Measurements from ENCODE around the gene IL1F10.

DNA sequence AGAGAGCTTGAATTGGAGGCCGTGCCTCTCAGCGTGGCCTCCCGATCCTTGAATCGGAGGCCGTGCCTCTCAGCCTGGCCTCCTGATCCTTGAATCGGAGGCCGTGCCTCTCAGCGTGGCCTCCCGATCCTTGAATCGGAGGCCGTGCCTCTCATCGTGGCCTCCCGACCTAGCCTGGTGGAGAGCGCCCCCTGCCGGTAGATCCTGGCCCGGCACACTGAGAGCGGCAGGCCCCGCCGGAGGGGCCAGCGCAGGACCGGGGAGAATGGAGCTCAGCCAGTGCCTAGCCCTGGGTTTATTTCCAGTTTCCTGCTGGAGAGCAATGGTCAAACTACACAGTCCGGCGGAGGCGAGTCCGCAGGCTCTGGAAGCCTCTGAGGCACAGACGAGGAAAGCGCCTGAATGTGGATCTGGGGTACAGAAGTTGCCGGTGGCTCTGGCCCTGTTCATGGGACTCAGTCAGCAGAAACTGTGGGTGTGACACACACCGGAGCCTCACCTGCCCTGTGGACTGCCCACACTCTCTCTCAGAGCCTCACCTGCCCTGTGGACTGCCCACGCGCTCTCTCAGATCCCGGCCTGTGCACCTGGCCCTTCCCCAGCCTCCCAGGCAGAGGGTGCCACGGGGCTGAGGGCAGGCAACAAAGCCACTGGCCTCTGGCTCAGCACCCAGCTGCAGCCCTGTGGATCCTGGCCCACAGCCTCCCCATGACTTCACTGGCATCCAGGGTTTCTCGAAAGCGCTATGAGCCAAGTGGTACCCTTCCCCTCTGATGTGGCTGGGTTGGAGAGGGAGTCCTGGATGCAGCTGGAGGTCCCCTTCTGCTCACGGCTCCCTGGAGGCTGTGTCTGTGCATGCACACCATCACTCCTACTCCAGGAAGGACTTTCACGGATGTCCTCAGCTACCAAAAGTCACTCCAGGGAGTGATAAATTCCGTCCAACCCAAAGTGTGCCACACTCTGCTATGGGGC, 16.6 kb upstream of the IL1F10 start:
- TF ChIP-seq, protein P1, sequence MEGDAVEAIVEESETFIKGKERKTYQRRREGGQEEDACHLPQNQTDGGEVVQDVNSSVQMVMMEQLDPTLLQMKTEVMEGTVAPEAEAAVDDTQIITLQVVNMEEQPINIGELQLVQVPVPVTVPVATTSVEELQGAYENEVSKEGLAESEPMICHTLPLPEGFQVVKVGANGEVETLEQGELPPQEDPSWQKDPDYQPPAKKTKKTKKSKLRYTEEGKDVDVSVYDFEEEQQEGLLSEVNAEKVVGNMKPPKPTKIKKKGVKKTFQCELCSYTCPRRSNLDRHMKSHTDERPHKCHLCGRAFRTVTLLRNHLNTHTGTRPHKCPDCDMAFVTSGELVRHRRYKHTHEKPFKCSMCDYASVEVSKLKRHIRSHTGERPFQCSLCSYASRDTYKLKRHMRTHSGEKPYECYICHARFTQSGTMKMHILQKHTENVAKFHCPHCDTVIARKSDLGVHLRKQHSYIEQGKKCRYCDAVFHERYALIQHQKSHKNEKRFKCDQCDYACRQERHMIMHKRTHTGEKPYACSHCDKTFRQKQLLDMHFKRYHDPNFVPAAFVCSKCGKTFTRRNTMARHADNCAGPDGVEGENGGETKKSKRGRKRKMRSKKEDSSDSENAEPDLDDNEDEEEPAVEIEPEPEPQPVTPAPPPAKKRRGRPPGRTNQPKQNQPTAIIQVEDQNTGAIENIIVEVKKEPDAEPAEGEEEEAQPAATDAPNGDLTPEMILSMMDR (IDR thresholded peaks at IDR 0.05; ENCODE audit: extremely low read depth in 1 of 2, insufficient read depth in 1 of 2, low read depth in 1 of 2, low read length in 2 of 2), result no peak
- TF ChIP-seq FOS (IDR thresholded peaks at IDR 0.05; ENCODE audit: borderline replicate concordance, insufficient read depth, low read length) (no peak), JUN (IDR thresholded peaks at IDR 0.05; ENCODE audit: borderline replicate concordance, insufficient read depth, insufficient read length, low read depth) (no peak), POLR2A (IDR thresholded peaks at IDR 0.05; ENCODE audit: low read depth, low read length) (no peak), EZH2 (IDR thresholded peaks at IDR 0.05; ENCODE audit: borderline replicate concordance, low read depth, low read length, severe bottlenecking) (no peak), GATA2 (IDR thresholded peaks at IDR 0.05; ENCODE audit: insufficient read depth, insufficient read length, low read depth, low read length) (no peak), POLR2AphosphoS5 (IDR thresholded peaks at IDR 0.05; ENCODE audit: insufficient read depth, low read depth, low read length) (no peak)

All from endothelial cell of umbilical vein (primary cell).